NCI-H1436 (cell line): ENCODE data around the gene PISD.
A peak's percentile ranks its signal among the peaks of the same experiment; 100 is the strongest.

Experiments used
- DNase-seq: peaks from one replicate; lab custom pipeline; 2025; lab: John Stamatoyannopoulos, UW

PISD gene

DNA sequence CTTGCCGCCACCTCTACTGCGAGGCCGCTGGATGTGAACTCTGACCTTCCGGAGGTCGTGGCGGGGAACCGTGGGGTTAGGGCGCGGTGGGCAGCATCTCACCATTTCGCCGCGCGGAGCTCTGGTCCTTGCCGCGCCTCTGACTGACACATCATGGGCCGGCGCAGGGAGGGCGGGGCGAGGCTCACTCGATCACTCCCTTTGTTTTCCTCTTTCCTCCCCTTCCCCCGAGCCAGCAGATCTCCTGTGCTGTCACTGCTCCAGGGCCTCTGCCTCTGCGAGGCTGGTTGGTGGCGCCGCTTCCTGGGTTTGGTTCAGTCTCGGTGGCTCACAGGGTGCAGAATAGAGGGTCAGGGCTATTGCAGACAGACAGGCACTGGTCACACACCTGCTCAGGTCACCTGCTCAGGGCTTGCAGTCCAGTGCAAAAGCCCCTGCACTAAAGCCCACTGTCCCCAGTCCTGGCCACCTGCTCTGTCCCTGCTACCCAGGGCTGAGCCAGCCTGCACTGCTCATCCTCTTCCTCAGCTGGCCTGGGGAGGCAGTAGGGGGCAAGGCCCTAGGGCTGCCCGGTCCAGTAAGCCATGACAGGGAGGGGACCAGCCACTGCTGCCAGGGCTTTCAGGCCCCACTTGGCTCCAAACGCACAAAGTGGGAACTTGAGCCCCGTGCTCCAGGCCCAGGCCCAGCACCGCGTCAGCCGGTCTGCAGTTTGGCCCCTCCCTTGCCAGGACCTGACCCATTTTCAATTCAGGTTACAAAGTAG is 36.2 kb downstream of the PISD start:
- peak; percentile 10 for DNase-seq

DNA sequence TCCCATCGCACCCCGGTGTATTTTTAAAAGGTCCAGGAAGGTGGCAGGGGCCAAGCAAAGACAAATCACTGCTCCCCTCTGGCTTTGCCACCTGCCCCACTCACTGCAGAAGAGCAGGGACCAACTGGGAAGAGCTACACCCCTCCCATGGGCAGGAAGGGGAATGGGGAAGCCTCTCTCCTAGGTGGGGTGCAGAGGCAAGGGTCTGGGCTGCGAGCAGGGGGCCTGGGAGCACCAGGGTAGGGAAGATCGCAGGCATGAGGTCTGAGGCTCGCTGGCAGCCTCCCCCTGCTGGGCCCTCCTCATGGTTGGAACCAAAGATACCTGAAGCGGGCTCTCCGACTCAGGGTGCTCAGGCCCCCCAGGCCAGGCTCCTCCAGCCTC is 36.8 kb downstream of the PISD start:
- no peak for DNase-seq

- DNase-seq, result no peak
Measured at GRCh38 chr22:31623592-31624304, 38.3 kb downstream of the PISD start.

GRCh38 chr22:31622980-31623379 is 39.0 kb downstream of the PISD start:
- DNase-seq, result no peak

GRCh38 chr22:31621507-31622124 is 40.4 kb downstream of the PISD start:
- no peak for DNase-seq

DNA sequence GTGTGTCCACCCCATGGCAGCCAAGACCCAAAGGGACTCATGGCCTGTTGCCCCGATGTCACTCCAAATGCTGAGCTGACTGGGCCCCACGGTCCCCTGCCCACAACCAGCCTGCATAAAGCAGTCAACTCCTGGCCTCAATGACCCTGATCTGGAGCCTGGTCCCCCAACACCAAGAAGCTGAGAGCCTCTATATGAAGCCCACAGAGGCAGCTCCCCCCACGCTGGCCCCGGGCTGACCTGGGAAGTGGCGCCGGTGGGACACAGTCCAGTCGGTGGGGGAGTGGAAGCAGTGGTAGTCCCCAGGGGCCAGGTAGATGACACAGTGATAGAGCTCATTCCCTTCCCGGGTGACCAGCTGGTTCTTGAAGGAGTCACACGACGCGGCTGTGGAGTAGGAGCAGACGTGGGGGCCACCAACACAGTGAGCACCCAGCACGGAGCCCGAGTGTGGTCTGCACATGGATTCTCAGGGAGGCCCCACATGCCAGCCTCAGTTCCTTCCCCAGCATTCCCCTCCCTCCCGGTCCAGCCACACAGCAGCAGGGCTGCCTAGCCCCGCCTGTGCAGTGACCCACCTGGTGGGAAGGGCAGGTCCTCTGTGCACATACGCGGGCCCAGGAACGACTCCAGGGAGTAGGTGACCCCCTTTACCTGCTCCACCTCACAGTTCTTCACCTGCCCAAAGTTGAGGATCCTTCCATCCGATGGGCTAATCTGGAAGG is 41.1 kb downstream of the PISD start:
- DNase-seq, result no peak

- DNase-seq, result no peak
Measured at GRCh38 chr22:31619611-31620300, 42.3 kb downstream of the PISD start.

DNA sequence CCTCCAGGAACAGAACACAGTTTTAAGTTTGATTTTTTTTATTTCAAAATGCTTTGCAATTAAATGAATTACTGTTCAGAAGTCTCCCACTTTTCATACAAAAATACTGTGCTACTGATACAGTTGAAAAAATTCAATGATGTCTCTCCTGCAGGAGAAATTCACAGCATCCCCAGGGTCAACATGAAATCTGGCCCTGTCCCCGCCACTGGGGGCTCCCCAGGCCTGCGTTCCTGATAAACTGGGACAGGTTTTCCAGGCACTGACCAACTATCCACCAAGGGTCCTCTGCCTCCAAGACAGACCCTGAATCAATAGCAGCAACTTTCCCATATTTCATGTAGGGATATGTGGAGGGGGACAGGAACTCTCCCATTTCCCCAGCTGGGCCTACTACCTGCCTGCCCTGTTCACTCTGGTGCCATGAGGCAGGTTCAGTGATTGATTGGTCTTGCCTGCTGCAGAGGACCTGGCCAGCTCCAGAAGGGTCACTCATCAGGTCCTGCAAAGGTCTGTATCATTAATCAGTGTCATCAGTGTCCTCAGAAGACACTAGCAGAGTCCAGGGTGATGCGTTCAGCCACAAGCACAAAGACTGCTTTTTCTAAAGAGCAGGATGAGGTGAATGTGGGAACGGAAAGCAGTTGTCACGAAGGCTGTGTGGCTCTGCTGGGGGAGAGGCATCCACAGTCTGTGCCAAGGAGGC is 43.4 kb downstream of the PISD start:
- no peak for DNase-seq

DNA sequence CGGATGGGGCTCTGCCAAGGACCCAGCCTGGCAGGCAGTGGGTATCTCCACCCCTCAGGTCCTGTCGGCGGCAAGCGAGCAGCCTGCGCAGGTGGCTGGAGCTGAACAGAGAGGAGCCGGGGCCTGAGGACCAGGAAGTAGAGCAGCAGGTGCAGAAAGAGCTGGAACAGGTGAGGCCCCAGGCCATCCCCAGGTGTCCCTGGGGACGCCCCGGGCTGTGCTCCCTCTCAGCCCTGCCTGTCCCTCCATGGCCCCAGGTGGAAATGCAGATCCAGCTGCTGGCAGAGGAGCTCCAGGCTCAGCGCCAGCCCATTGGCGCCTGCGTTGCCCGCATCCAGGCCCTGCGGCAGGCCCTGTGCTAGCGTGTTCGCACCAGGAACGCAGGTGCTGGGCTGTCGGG is 44.0 kb downstream of the PISD start:
- DNase-seq, result peak; percentile 85

DNA sequence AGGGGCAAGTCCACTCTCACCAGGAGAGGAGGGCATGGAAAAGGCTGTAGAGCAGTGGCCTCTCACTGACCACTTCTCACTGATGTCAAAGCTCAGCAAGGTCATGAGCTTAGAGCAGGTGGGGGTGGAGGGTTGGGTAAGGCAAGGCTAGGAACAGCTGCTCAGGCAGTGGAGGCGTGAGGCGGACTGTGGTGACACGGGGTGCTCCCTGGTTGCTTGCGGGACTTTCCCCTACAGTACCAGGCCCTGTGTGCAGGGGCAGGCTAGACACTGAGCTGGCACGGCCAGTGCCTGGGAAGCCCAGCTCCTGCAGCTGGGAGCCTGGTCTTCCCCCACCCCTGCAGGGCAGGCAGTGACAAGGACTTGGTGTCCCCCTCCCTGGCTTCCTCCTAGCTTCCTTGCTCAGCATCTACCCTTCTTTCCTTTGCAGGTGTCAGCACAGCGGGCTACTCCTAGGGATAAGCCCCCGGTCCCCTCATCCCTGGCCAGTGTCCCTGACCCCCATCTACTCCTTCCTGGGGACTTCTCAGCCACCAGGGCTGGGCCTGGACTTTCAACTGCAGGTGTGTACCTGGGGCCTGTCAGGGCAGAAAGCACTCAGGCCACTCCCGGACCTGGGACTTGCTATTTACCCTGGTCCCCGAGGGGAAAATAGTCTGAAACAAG is 45.6 kb downstream of the PISD start:
- no peak for DNase-seq

- DNase-seq, result no peak
Measured at GRCh38 chr22:31615940-31616314, 46.1 kb downstream of the PISD start.

DNA sequence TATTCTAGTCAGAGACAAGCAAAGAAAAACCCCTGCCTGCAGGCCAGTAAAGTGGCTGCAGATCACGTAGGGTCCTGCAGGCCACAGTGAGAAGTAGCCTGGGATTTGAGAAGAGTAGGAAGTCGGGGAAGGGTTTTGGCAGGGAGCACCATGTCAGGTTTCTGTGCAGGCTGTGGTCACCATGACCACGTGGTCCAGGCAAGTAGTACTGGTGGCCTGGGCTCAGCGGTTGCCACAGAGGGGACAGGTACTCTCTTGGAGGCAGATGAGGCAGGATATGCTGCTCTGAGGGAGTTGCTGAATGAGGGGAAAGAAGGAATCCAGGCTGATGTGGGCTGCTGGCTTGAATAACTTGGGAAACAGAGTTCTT is 46.5 kb downstream of the PISD start:
- no peak for DNase-seq

DNA sequence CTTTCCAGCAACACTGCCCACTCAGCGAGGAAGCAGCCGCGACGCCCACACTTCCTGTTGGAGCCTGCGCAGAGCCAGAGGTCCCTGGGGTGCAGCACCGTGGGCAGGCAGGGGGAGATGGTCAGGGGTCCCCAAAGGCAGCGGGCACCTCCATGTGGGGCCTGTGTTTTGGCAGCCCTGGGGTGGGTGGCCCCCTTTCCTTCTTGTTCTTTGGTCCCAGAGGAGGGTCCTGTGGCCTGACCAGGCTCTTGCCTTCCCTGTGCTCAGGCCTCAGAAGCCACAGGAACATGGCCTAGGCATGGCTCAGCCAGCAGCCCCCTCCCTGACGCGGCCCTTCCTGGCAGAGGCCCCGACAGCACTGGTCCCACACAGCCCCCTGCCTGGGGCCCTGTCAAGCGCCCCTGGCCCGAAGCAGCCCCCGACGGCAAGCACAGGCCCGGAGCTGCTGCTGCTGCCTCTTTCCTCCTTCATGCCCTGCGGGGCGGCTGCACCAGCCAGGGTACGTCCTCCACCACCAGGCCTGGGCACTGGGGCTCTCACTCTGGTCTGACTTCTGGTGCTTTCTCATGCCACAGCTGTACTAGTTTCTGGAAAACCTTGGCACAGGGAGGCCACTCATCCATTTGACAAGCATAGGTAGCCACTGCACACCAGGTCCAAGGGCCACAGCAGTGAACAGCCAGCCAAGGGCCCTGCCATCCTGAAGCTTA is 47.1 kb downstream of the PISD start:
- no peak for DNase-seq

GRCh38 chr22:31613904-31614296 is 48.1 kb downstream of the PISD start:
- DNase-seq, result no peak

GRCh38 chr22:31613286-31613903 is 48.6 kb downstream of the PISD start:
- DNase-seq, result no peak

DNA sequence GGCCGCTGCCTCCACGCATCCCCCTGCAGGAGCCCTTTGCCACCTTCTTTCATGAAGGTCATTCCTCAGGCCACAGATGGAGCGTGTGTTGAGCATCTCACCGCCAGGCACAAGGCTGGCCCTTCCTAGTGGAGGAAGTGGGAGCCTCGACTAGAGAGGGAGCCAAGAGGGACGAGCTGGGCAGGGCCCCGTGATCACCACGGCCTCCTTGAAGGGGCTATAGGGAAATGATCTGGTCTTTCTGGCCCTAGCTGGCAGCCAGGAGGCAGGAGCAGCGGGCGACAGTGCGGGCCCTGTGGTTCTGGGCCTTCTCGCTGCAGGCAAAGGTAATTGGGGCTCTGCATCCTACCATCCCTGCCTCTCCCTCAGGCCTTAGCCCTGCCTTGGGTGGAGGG is 49.1 kb downstream of the PISD start:
- DNase-seq, result no peak

GRCh38 chr22:31611061-31611760 is 50.8 kb downstream of the PISD start:
- DNase-seq, result no peak

DNA sequence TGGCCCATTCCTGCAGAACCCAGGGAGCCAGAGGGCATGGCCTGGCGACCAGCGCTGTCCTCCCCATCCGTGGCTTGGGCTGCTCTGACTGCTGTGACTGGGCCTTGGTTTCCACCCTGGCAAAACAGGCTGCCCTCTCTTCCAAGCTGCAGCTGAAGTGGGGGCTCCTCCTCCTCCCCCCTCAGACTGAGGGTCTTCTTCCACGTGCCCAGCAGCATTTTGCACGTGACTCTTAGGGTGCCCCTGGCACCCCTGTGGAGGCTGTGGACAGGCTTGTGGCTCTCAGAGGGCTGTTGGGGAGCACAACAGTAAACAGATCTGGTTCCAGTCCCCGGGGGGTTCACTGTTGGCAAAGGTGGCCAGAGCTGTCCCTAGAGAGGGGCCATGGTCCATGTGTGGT is 51.4 kb downstream of the PISD start:
- no peak for DNase-seq

GRCh38 chr22:31609716-31610115 is 52.3 kb downstream of the PISD start:
- no peak for DNase-seq
